Fibroblast of the aortic adventitia (primary cell): Measurements from ENCODE around the gene KLHL25. TPM values are rescaled to one million over a fixed set of nuclear protein-coding genes. Genes with fewer than 3 reads are reported as not detected.

Experiments used
- DNase-seq: peaks from one replicate; pipeline ENCODE4 v3.0.0-alpha.2; 2010; ENCODE audit warnings: low read depth
- H3K4me3 ChIP-seq: 2 replicates; pipeline ENCODE4 v1.5.1; 2011; ENCODE audit warnings: low read depth, mild to moderate bottlenecking, control low read depth, low read length, moderate library complexity
- CTCF ChIP-seq: IDR thresholded peaks from 2 replicates; pipeline ENCODE4 v1.5.1; 2011; ENCODE audit warnings: mild to moderate bottlenecking, low read length, control low read depth, inconsistent platforms; ENCODE audit not compliant: insufficient read depth
- total RNA-seq: library from RNA; depleted of rRNA; stranded (reverse); fragments of >200 nt; gene quantifications from 2 replicates; pipeline ENCODE4 v1.2.3, GENCODE V29; 2012; ENCODE audit warnings: low replicate concordance

Gene KLHL25
- total RNA-seq, 1 donor: 2.3 TPM

- DNase-seq: no peak
- no peak for TF ChIP-seq CTCF
- H3K4me3 ChIP-seq: no peak overlapping the region
Measured at GRCh38 chr15:85773970-85774369, 20.8 kb downstream of the KLHL25 start.

- no peak for TF ChIP-seq CTCF
- DNase-seq: no peak
Measured at GRCh38 chr15:85773249-85773648, 21.5 kb downstream of the KLHL25 start.

GRCh38 chr15:85772668-85773067 is 22.1 kb downstream of the KLHL25 start:
- no peak for TF ChIP-seq CTCF
- no peak for DNase-seq
- H3K4me3 ChIP-seq: no peak overlapping the region

More at GRCh38 chr15:85773249-85773648, 21.5 kb downstream of the KLHL25 start:
- no peak overlapping the region for H3K4me3 ChIP-seq

GRCh38 chr15:85771781-85772445 is 22.8 kb downstream of the KLHL25 start:
- peak; percentile 80 for DNase-seq
- no peak overlapping the region for H3K4me3 ChIP-seq
- no peak for TF ChIP-seq CTCF

GRCh38 chr15:85771271-85771670 is 23.5 kb downstream of the KLHL25 start:
- no peak overlapping the region for H3K4me3 ChIP-seq
- peak; percentile 12 for DNase-seq
- no peak for TF ChIP-seq CTCF

GRCh38 chr15:85770096-85771041 is 24.4 kb downstream of the KLHL25 start:
- H3K4me3 ChIP-seq: no peak overlapping the region
- no peak for DNase-seq
- TF ChIP-seq CTCF: no peak
